ENCODE results near the gene ITSN1.

The ITSN1 gene

DNA sequence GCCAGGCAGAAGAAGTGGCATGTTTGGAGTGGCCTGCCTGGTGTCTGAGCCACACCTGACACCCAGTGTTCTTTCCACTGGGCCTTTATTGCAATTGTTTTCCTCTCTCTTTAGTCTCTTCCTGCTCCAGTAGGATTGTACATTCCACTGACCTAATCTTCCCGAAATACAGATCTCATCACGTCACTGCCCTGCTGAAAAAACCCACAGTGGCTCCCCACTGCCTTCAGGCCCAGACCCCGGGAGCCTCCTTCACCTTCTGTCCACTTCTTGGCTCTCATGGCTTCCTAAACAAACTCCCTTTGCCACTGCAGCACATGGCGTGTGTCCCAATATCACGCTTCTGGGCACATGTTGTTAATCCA, 298.6 kb downstream of the ITSN1 start:
- no peak for FAIRE-seq

DNA sequence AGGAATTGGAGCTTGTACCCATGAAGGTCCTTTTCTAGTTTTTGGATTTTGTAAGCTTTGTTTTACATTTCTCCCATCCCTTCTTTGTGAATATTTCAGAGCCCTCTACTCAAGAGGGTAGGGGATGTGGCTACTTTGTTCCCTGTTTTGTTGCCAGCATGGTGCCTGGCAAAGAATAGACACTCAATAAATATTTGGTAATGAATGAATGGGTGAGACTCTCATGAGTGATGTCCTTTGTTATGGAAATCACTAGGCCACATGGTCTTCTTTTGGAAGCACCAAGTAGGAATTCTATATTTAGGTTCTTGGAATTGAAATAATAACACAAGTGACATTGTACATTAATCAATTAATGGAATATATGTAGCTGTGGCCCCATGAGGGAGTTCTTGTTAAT, 300.1 kb downstream of the ITSN1 start:
- FAIRE-seq: no peak

DNA sequence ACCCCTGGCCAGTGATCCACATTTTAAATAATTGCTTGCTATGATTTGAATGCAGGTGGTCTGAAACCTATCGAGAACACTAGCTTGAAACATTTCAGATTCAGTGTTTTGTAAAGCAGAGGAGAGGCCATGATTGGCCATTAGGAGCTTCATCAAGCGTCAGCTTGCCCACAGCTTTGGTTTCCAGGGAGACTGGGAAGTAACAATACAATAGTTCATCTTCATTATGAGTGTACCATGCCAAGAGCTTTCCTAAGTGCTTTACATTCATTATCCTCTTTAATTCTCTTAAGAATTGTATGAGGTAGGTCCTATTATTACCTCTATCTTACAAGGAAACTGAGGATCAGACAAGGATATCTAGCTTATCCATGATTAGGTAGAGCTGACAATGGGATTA, 301.0 kb downstream of the ITSN1 start:
- no peak for FAIRE-seq

DNA sequence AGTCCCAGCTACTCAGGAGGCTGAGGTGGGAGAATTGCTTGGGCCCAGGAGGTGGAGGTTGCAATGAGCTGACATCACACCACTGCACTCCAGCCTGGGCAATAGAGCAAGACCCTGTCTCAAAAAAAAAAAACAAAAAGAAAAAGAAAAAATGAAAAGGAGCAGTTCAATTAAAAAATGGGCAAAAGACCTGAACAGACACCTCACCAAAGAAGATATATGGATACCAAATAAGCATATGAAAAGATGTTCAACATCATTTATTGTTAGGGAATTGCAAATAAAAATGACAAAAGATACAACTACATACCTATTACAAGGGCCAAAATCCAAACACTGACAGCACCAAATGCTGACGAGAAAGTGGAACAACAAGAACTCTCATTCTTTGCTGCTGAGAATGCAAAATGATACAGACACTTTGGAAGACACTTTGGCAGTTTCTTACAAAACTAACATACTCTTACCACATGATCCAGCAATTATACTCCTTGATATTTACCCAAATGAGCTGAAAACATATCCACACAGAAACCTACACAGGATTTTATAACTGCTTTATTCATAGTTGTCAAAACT, 302.0 kb downstream of the ITSN1 start:
- FAIRE-seq: no peak

DNA sequence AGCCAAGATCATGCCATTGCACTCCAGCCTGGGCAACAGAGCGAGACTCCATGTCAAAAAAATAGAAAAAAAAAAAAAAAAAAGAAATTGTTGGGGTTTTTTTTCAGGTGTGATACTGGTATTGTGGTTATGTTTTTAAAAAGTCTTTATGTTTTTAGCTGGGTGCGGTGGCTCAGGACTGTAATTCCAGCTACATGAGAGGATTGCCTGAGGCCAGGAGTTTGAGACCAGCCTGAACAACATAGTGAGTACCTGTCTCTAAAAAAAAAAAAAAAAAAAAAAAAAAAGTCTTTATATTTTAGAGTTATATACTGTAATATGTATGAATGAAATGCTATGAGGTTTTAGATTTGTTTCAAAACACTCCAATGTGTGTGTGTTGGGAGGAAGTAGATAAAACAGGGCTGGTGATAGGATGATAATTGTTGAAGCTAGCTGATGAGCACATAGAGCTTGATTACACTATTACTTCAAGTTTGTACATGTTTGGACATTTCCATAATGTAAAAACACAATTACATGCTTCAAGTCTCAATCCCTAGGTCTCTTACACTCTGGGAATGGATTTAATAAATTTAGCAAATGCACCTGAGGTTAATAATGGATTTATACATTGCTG, 303.5 kb downstream of the ITSN1 start:
- FAIRE-seq: no peak

DNA sequence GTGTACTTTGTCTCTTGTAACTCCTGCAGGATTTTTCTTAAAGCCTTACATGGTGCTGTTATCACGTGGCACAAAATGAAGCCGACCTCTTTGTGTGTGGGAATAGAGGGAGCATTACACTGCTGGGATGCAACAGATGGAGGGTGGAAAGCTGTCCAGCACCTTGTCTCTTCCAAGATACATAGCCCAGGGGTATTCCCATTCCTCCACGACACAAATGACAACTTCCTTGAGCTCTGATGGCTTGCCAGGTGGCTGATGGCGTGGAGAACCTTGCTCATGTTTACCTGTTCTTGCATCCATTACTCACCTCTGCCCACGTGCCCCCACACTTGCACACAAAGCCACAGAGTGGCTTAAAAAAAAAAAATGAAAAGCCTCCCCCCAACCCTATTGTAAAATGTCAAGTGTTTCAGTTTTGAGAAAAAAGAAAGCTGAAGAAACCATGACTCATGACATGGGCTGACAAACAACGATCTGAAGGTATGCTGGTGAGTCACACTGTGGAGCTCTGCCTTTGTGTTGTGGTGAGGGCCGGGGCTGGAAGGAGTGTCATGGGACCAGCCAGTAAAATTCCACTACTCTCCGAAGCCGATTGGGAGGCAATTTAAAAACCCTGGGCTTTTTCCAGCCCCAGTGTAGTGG, 305.3 kb downstream of the ITSN1 start:
- no peak for FAIRE-seq

DNA sequence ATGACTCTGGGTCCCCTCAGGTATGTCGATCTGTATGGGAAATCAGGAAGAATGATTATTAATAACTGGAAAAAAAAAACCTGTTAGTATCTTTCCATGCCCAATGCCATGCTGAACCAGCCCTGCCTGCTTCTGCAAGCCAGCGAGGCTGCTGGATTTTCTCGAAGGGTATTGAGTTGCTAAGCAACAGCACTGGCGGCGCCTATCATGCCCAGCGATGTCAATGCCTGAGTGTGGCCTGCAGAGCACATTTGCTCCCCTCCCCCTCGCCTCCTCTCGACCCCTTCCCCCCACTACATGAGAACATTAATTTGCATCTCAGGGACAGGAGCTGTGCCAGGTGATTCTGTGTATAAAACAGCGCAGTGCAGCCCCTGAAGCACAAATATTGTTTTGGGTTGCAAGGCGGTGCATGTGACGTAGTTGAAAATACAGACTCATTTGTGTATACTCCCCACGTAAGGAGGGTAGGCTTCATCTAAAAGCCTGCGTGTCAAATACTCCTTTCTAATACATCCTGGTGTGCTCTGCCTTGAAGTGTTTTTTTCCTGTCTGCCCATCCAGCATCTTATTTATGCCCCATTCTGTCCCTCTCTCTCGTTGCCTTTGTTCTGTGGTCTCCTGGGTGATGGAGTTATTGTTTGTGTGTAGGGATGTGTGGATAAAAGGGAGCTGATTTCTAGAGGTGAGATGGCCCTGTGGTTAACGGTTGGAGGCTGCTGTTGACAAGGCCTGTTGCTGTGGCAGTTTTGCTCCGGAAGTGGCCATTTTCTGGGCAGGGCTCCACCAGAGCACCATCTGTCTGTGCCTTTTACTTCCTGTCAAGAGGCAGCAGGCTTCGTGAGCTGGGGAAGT, 306.0 kb downstream of the ITSN1 start:
- no peak for FAIRE-seq

DNA sequence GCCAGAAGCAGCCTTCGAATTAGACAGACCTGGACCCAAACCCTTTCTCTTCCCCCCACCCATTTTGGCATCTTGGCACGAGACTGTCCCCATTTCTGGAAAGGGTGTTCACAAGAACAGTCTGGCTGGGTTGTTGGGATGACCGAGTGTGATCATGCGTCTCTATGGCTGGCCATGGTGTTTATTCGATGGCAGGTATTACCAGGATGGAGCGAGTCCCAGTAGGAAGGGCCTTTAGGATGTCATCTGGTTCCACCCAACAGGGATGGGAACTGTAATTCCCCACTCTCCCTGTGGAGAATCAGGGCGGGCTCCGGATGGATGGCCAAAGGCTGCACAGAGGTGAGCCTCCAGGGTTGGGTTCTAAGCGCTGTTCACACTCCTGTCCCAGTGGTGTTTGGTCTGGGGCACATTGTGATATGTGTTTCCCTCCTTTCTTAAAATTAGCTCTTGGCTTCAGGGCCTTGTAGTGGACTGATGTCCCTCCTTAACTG, 306.7 kb downstream of the ITSN1 start:
- no peak for FAIRE-seq

Data from islet of Langerhans (tissue), 1 donor.